Measurements from ENCODE around the gene PGM1. TPM values are rescaled to one million over a fixed set of nuclear protein-coding genes. Genes with fewer than 3 reads are reported as not detected.
A peak's percentile ranks its signal among the peaks of the same experiment; 100 is the strongest.
"Not testable (repeated sequence)": the region's sequence is repeated elsewhere in the genome, so short reads cannot be mapped to it uniquely, and the experiment has no call there.

The PGM1 gene
- total RNA-seq = 33.7 TPM

- intact Hi-C loops (cut with DNase I) = no loop called here
- peak; percentile 85 for DNase-seq (ENCODE audit: low spot score)
- ATAC-seq = peak; percentile 92
These were observed at the start of gene PGM1 for GRCh38 chr1:63593303-63593885. PGM1 (plus strand) TSS chr1:63593411; CDS start chr1:63593489, 78 bp downstream.

DNA sequence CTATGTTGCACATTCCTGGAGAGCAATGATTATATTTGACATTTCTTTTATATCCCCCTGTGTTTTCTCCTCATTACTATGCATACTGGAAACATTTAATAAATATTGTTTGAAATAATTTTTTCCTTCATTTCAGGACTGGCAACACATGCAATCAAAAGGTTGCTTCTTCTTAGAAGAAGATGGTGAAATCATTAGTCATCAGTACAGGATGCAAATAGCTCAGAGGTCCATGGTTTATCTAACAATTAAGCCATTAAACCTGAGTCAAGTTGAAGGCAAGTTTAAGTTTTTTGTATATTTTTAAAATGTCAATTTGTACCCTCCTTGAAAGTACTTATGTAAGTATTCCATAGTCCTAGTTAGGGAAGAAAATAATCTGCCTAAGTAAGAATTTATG, 47.4 kb upstream of the PGM1 start:
- intact Hi-C loops (cut with DNase I) = no loop called here
- DNase-seq (ENCODE audit: low spot score) (no peak), ATAC-seq (no peak)

DNA sequence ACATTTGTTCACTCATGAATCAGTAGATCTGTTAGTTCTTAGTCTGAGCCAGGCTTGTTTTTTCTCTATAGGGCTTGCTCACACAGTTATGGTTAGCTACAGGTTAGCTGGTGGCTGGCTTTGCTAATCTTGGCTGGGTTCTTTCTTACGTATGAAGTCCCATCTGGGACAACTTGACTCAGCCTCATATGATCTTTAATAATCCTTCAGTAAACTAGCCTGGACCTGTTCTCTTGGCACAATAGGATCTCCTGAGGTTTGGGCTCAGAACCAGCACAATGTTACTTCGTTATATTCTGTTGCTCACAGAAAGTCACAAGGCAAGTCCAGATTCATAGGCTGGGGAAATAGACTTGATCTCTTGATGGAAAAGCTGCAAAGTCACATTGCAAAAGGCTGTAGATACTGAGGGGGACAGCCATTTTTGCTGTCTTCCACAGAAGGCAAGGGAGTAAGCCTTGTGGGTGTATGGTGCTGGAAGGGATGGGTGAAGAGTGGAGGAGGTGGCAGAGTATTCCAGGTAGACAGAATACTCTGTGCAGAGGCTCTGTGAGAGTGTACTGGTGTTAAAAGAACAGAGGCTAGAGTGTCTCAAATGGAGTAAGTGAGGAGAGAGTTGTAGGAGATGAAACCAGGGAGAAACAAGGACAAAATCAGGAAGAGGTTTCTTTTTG, 45.5 kb upstream of the PGM1 start:
- ATAC-seq (peak; percentile 94), DNase-seq (ENCODE audit: low spot score) (no peak)
- intact Hi-C loops (cut with DNase I) = no loop called here

DNA sequence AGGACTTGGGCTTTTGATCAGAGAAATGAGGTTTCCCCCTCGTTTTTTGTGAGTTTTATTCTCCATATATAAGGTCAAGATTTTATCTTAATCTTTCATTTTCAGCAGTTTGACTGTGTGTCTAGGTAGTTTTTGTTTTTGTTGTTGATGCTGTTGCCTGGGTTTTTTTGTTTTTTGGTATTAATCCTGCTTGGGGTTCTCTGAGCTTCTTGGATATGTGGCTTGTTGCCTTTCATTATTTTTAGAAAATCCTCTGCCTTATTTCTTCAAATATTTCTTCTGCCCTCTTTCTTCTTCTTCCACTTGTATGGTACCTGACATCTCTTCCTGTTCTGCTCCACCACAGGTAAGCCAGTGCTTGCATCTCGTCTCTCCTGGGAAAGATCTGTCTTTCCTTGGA, 44.9 kb upstream of the PGM1 start:
- DNase-seq (ENCODE audit: low spot score) (no peak), ATAC-seq (no peak)
- intact Hi-C loops (cut with DNase I) = no loop called here

DNA sequence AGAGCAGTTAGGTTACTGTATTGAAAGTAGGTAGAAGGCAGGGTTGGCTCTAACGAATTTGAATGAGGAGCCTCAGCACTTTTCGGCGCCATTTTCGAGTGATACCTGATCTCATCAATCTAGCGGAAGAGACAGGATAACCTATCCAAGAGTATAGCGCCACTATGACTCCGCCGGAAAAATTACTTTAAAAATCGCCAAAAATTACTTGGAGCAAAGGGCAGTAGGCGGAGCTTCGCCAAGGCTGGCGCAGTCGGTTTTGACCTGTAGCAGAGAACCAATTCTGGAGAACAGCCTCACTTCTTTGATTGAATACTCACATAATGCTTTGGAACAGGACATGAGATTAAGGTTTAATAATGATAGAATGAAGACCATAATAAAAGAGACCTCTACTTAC, 44.3 kb upstream of the PGM1 start:
- DNase-seq (ENCODE audit: low spot score) (no peak), ATAC-seq (no peak)
- intact Hi-C loops (cut with DNase I) = no loop called here

DNA sequence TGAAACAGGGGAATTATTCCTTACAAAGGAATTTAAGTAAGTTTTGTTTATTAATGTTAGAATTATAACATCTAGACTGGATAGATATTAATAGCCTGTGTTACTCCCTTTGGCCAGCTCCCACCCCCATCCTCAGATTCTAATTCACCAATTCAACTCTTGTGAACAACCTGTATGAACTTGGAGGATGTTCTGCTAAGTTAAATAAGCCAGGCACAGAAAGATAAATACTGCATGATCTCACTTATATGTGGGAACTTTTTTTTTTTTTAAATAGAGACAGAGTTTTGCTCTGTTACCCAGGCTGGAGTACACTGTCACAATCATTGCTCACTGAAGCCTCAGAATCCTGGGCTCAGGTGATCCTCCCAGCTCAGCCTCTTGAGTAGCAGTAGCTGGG, 37.7 kb upstream of the PGM1 start:
- DNase-seq (ENCODE audit: low spot score) (no peak), ATAC-seq (no peak)
- intact Hi-C loops (cut with DNase I) = no loop called here

DNA sequence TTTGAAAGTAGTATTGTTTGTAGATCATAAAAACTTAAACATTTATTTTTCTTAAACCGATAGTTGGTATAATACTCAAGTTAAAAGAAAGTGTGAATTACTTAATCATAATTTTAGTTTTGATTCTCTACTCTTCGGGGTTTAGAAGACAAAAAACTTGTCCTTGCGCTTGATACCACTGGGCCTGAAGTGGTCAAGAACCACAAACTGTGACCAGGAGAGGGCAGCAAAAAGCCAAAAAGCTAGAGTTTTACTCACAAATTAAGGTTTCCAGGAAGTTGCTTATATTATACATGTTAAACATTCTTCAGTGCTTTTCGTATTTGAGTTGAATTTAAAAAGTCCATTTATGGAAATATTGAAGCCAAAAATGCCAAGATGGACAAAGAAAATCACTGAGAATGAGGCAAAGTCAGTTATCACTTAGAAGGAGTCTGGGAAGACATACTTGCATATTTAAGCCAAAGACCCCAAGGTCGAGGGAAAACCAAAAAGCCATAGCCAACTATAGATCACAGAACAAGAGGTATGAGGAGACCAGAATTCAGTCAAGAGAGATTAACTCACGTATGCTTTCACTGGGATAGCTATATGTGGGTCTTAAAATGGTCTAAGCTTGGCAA, 35.7 kb upstream of the PGM1 start:
- no peak for DNase-seq (ENCODE audit: low spot score)
- no peak for ATAC-seq
- intact Hi-C loops (cut with DNase I) = no loop called here

DNA sequence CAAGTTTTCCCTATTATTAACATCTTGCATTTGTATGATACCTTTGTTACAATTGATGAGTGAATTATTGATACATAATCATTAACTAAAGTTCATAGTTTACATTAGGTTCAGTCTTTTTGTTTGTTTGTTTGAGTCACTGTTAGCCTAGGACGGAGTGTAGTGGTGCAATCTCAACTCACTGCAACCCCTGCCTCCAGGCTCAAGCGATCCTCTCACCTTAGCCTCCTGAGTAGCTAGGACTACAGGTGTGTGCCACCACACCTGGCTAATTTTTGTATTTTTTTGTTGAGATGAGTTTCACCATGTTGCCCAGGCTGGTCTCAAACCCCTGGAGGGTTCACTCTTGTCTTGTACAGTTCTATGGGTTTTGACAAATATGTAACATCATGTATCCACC, 33.9 kb upstream of the PGM1 start:
- DNase-seq (ENCODE audit: low spot score) = no peak
- intact Hi-C loops (cut with DNase I) = no loop called here
- no peak for ATAC-seq

GRCh38 chr1:63563745-63564144, 29.5 kb upstream of the PGM1 start:
- intact Hi-C loops (cut with DNase I) = no loop called here
- ATAC-seq (no peak), DNase-seq (ENCODE audit: low spot score) (no peak)

GRCh38 chr1:63569068-63569467, 24.1 kb upstream of the PGM1 start:
- intact Hi-C loops (cut with DNase I) = no loop called here
- ATAC-seq (no peak), DNase-seq (ENCODE audit: low spot score) (no peak)

DNA sequence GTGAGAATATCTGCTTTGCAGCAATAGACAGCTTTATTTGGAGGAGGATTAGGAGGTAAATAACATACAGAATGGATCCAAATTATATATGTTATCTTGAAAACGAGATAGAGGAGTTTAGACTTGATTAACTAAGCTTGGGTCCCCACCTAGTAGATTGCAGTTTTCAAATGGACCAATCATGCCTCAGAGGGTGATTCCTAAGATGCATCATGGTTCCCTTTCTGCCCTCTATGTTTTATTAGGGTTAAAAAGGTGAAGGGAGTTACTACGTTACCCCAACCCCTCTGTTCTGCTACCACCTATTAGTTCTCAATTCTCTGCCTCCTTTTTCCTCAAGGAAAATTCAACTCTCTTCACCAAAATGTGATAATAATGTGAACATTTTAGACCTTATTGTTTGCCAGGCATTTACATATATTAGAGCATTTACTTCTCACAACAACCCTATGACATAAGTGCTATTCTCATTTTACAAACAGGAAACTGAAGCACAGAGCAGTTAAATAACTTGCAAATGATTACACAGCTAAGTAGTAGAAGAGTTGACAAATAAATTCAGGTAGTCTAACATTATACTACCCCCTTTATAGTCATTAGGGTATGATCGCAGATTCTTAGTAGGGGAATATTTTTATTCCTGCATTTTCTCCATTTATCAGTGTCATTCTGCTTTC, 23.4 kb upstream of the PGM1 start:
- DNase-seq (ENCODE audit: low spot score) = no peak
- intact Hi-C loops (cut with DNase I) = no loop called here
- no peak for ATAC-seq

GRCh38 chr1:63572686-63573085, 20.5 kb upstream of the PGM1 start:
- ATAC-seq; intact Hi-C loops (cut with DNase I); DNase-seq (ENCODE audit: low spot score): not testable (repeated sequence)

DNA sequence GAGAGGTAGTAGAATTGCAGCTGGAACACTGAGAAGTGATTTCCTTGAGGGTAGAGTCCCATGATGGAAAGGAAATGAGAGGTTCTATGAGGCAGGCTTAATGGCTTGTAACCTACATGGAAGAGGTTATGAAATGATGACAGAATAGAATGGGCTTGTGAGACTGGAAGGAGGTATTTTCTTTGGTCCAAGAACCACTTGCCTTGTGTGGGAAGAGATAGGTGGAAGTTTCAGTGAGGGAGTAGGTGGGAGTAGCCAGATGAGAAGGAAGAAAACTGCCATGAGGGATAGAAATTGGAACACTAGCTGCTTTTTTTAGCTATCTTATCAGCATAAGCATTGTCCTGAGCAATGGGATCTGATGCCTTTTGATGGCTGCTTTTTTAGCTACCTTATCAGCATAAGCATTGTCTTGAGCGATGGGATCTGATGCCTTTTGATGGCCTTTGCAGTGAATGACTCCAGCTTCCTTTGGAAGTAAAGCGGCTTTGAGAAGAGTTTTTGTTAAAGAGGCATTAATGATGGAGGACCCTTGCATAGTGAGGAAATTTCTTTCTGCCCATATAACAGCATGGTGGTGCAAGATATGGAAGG, 18.9 kb upstream of the PGM1 start:
- ATAC-seq; intact Hi-C loops (cut with DNase I); DNase-seq (ENCODE audit: low spot score): not testable (repeated sequence)

- intact Hi-C loops (cut with DNase I) = no loop called here
- ATAC-seq (peak; percentile 30), DNase-seq (ENCODE audit: low spot score) (no peak)
These were observed 17.8 kb upstream of the PGM1 start for GRCh38 chr1:63575340-63575826.

DNA sequence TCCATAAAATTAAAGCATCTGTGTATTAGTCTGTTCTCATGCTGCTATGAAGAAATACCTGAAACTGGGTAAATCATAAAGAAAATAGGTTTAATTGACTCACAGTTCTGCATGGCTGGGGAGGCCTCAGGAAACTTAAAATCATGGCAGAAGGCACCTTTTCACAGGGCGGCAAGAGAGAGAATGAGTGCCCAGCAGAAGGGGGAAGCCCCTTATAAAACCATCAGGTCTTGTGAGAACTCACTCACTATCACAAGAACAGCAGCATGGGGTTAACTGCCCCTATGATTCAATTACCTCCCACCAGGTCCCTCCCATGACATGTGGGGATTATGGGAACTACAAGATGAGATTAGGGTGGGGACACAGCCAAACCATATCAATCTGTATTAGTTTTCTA, 6.9 kb upstream of the PGM1 start:
- ATAC-seq; DNase-seq (ENCODE audit: low spot score); intact Hi-C loops (cut with DNase I): not testable (repeated sequence)

DNA sequence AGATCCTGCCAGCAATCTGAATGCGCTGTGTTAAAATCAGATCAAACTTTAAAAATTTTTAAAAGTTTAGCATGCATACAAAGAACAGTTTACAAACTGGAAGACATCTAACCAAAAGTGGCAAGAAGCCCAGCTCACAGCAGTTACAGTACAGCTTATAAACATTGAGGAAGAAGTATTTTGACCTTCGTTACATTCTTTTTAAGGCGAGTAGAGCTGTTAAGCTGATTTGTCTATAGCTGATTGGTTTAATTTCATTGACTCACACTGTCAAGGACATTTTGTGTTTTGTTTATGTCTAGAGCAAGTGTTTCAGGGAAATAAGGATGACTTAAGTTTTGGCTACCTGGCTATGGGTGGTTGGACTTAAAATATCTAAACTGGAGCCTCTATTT, 3.0 kb upstream of the PGM1 start:
- DNase-seq (ENCODE audit: low spot score) (no peak), ATAC-seq (no peak)
- intact Hi-C loops (cut with DNase I) = no loop called here

DNA sequence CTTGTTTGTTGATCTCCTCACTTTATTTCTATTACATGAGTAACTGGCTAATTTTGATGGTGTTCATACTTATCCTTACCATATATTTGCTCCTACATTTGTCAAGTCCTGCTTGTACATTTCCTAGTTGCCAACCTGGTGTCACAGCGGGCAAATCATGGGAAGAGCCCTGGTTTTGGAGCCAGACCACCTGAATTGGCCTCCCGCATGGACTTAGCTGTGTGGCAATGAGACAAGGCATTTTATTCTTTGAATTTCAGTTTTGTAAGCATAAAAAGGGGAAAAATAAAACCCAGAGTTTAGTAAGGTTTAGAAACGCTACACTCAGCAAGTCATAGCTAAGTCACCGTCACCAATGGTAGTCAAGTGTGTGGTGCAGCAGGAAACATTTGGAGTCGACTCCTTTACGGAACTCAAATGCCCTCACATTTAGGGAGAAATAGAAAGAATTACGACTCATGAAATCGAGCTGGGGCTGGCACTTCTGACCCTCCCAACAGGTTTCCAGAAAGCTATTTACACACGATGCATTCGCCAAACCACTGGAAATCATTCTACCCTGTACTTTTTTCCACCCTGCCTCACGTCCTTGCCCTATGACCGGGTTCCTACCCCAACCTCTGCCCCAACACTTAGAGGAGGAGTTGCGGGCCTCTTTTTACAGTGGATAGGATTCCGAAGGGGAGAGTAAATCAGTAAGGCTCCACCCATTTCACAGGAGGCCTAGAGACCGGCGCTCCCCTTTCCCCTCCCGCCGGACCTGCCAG, 492 bp upstream of the PGM1 start:
- ATAC-seq (peak; percentile 11), DNase-seq (ENCODE audit: low spot score) (no peak)
- intact Hi-C loops (cut with DNase I) = no loop called here

DNA sequence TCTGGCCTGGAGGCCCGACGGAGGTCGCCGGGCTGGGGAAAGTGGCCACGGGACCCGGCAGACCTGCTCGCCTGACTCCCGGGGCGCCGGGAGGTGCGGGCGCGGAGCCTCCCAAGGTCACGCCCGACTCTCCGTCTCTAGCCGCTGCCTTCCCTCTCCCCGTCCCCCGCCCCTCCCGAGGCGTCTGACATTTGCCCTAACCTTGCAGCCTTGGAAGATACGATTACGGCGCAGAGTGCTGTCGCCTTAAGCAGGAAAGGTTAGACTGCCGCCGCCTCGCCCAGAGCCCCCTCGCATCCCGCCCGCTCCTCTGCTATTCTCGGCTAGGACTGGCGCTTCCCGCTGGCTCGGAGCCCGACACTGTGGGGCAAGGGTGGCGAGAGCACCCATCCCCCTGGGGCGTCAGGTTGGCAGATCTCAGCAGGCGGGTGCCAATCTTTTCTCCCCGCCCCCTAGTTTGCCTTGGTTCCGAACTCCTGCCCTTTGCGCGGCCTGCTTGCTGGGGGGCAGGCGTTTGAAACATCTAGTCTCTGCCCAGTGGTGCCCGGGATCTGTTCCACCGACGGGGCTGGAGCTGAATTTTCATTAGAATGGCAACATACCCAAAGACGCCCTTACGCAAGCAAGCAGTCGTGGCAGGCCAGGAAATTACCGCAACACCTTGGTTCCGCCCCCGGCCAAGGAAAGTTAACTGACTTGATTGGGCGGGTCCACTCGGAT, 835 bp downstream of the PGM1 start:
- DNase-seq (ENCODE audit: low spot score) (peak; percentile 72), ATAC-seq (peak; percentile 54)
- intact Hi-C loops (cut with DNase I) = no loop called here

Measured in sciatic nerve (tissue), 2 donors.